Hepatic stellate cell (primary cell): ENCODE results near the gene SOS2.
"Not testable (repeated sequence)": the region's sequence is repeated elsewhere in the genome, so short reads cannot be mapped to it uniquely, and the experiment has no call there.

Source experiments
- DNase-seq: peaks from one replicate; pipeline ENCODE4 v3.0.0; 2011; ENCODE audit warnings: low spot score

Gene SOS2

DNA sequence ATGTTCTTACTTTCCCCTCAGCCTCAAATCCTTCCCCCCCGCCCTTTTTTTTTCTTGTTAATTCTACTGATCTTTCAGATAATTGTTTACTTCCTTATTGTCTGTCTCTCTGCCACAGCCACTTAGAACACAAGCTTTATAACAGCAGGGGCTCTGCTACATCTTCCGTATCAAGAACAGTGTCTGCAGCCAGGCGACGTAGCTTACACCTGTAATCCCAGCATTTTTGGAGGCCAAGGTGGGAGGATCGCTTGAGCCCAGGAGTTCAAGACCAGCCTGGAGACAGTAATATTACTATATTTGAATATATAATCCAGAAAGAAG, 5.4 kb downstream of the SOS2 start:
- no peak for DNase-seq

- peak; percentile 75 for DNase-seq
Observed at GRCh38 chr14:50225067-50225973, 6.1 kb downstream of the SOS2 start.

- no peak for DNase-seq
Observed at GRCh38 chr14:50222055-50222613, 9.2 kb downstream of the SOS2 start.

GRCh38 chr14:50218501-50218900, 12.9 kb downstream of the SOS2 start:
- no peak for DNase-seq

DNA sequence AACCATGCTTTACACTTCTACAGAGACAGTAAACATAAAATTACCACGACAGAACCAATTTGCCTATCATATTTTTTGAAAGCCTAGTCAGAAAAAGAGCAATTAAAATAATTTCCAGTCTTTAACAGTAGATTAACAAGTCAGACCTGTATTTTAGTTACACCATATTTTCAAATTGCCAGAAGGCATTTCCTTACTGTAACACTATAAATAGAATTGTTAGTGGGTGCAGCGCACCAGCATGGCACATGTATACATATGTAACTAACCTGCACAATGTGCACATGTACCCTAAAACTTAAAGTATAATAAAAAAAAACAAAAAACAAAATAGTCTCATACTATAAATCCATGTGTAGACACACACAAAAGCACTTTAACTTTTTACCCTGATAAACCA, 16.0 kb downstream of the SOS2 start:
- DNase-seq: no peak

DNA sequence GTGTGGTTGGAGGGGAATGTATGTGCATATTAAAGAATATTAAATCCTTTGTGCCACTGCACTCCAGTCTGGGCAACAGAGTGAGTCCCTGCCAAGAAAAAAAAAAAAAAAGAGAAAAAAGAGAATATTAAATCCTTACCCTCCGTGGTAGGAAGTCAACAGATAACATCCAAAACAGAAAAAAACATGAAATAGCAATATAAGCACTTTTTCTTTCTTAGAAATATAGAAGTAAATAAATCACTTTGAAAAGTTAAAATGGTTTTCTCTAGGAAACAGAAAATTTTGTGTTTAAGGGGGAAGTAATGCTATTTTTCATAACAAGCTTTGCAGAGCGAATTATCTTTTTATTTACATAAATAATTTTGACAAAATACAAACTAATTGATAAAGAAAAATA, 17.6 kb downstream of the SOS2 start:
- DNase-seq: no peak

DNA sequence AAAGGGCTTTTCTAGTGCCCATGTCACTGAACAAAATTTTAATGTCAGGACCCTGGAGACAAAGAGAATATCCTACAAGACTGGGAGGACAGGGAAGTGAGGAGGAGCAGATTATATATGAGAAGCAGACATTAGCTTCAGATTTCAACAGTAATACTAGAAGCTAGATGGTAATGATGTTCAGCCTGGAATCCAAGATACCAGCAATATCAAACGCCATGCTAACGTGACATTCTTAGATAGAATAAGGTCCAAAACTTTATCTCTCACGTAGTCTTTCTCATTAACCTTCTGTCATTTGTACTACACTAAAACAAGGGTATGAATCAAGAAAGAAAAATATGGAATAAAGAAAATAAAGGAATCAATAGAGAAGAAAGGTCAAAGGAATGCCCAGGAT, 18.7 kb downstream of the SOS2 start:
- no peak for DNase-seq

DNA sequence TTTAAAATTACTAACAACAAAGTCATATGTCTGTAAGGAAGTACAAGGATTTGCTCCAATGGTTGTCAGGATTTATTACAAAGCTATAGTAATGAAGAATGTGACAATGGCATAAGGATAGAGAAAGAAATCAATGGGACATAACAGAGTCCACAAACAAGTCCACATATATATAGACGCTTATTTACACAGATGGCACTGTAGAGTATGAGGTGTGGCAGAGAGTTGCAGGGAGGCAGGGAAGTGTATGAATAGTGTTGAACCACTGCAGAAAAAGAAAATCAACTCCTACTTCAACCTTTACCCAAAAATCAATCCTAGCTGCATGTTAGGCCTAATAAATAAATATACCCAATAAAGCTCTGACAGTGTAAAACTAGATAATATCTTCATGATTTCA, 21.3 kb downstream of the SOS2 start:
- DNase-seq: no peak

DNA sequence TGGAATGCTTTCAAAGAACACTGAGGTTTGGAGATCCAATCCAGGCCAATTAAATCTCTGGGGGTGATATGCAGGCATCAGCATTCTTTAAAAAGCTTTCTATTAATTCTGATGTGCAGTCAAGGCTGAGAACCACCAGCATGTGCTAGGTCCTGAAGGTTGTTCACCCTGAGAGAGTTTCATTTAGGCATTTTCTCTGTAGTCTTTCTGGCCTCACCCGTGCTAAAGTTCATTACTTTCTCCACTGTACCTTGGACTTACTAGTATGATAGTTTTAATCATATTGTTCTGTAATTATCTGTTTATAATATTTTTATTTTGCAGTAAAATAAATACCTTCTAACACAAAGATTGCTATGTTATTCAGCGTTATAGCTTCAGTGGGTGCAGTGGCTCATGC, 32.9 kb downstream of the SOS2 start:
- DNase-seq: no peak

DNA sequence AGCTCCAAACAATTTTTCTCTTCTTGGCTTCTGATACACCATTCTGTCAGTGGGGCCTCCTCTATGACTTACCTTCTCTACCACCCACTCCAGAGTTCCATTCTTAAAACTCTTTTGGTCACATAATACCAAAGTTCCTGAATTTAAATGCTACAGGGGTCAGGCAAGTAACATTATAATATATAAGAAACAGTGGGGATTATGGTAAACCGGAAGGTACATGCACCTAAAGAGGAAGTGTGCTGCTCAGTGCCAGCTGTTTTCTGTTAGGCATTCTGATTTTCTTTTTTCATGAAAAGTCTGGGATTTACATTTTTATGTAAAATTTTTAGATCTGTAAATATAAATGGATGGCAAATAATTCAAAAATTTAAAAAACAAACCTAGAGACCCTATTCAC, 39.9 kb downstream of the SOS2 start:
- no peak for DNase-seq

DNA sequence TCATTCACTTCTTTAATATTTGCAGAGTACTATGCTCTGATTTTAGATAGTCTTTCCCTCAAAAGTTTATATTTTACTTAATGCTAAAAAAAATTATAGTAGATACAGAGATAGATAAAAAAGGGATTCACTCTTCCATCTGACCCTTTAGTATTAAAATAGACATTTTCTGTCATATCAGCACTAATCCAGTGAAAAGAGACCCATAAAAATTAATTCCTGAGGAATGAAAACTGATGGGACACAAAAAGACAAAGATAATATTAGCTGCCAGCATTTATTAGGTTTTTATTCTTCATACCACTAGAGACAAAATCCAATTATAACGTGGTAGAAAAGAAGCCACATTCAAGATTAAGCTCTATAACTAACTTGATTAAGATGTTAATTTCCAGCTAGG, 45.3 kb downstream of the SOS2 start:
- no peak for DNase-seq

GRCh38 chr14:50173891-50174290, 57.5 kb downstream of the SOS2 start:
- DNase-seq: no peak

DNA sequence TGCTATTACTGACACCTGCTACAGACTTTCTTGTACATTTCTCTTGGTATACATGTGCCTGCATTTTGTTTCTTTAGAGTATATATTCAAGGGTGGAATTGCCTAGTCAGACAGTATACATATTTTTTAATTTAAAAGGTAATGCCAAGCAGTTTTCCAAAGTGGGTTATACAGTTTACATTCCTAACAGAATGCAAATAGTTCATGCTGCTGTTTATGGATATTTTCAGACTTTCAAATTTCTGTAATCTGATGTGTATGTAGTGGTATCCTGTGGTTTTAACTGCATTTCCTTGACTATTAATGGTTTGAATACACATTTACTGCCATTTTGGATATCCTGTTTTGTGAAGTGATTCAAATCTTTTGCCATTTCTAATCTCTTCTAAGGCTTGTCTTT, 59.5 kb downstream of the SOS2 start:
- DNase-seq: no peak

- DNase-seq: not testable (repeated sequence)
Observed at GRCh38 chr14:50167381-50167780, 64.0 kb downstream of the SOS2 start.

- DNase-seq: no peak
Observed at GRCh38 chr14:50156111-50156510, 75.3 kb downstream of the SOS2 start.

DNA sequence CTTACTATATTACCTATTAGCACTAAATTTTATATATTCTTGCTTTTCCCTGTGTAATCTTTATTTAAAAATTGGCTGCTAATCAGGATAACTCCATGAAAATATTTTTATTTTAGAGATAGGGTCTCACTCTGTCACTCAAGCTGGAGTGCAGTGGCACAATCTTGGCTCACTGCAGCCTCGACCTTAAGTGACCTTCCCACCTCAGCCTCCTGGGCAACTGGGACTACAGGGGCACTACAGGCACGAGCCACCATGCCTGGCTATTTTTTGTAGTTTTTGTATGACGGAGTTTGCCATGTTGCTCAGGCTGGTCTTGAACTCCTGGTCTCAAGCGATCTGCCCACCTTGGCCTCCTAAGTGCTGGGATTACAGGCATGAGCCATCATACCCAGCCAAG, 82.6 kb downstream of the SOS2 start:
- no peak for DNase-seq

- DNase-seq: no peak
Observed at GRCh38 chr14:50139192-50139591, 92.2 kb downstream of the SOS2 start.

GRCh38 chr14:50127802-50128201, 103.6 kb downstream of the SOS2 start:
- no peak for DNase-seq

GRCh38 chr14:50123062-50123461, 108.3 kb downstream of the SOS2 start:
- no peak for DNase-seq

GRCh38 chr14:50122291-50122690, 109.1 kb downstream of the SOS2 start:
- no peak for DNase-seq

DNA sequence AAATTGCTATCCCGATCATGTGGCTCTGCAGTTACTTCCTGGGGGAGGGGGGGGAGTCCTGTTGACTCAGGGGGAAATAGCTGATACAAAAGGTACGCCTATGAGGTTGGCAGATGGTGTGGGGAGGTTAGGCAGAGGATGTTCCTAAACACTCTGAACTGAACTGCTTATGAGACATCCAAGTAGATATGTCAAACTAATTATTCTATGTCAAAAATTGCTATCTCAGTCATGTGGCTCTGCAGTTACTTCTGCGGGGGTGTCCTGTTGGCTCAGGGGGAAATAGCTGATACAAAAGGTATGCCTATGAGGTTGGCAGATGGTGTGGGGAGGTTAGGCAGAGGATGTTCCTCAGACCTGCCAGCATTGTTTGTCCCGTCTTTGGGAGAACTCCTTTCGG, 109.9 kb downstream of the SOS2 start:
- DNase-seq: no peak

- DNase-seq: no peak
Observed at GRCh38 chr14:50117456-50117855, 113.9 kb downstream of the SOS2 start.

- no peak for DNase-seq
Observed at GRCh38 chr14:50116966-50117365, 114.4 kb downstream of the SOS2 start.
